ENCODE measurements around the gene PPP3CB.
A peak's percentile ranks its signal among the peaks of the same experiment; 100 is the strongest.

The PPP3CB gene

GRCh38 chr10:73426318-73426717 is 69.5 kb downstream of the PPP3CB start:
- Mint-ChIP-seq H3K36me3 (ENCODE audit: insufficient read depth) (peaks cover 33% of the 10 kb centered on the region), H3K27ac (no peak overlapping the region), H3K4me1 (ENCODE audit: low read depth in 2 of 2) (no peaks in the 10 kb centered on the region), H3K9me3 (no peaks in the 10 kb centered on the region), H3K4me3 (no peak overlapping the region), H3K27me3 (no peaks in the 10 kb centered on the region)
- ATAC-seq (replicated peaks) (no peak), DNase-seq (no peak)

- no peak for ATAC-seq (replicated peaks)
- DNase-seq = no peak
- no peaks in the 10 kb centered on the region for H3K27me3 Mint-ChIP-seq
- no peak overlapping the region for H3K27ac Mint-ChIP-seq
- H3K9me3 Mint-ChIP-seq = no peaks in the 10 kb centered on the region
- H3K4me1 Mint-ChIP-seq (ENCODE audit: low read depth in 2 of 2) = no peaks in the 10 kb centered on the region
- peaks cover 33% of the 10 kb centered on the region for H3K36me3 Mint-ChIP-seq (ENCODE audit: insufficient read depth)
- no peak overlapping the region for H3K4me3 Mint-ChIP-seq
Measured at GRCh38 chr10:73424478-73424877, 71.3 kb downstream of the PPP3CB start.

DNA sequence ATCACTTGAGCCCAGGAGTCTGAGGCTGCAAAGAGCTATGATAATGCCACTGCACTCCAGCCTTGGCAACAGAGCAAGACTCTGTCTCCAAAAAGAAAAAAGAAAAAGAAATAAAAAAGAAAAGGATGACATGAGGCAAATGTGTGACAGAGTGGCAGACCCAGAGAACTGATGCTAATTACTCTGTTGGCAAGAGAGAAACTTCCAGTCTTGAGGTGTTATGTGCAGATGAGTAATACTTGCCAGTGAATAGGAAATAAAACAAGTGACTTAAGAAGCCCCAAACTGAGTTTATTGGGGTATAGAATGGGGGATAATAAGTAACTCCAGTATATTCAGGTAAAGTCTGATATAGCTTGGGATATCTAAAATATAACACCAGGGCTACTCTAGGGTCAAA is 72.5 kb downstream of the PPP3CB start:
- peaks cover 33% of the 10 kb centered on the region for H3K36me3 Mint-ChIP-seq (ENCODE audit: insufficient read depth)
- DNase-seq (no peak), ATAC-seq (replicated peaks) (no peak)
- H3K9me3 Mint-ChIP-seq = no peaks in the 10 kb centered on the region
- H3K4me1 Mint-ChIP-seq (ENCODE audit: low read depth in 2 of 2) = no peaks in the 10 kb centered on the region
- H3K27ac Mint-ChIP-seq = no peak overlapping the region
- H3K4me3 Mint-ChIP-seq = no peak overlapping the region
- H3K27me3 Mint-ChIP-seq = no peaks in the 10 kb centered on the region

DNA sequence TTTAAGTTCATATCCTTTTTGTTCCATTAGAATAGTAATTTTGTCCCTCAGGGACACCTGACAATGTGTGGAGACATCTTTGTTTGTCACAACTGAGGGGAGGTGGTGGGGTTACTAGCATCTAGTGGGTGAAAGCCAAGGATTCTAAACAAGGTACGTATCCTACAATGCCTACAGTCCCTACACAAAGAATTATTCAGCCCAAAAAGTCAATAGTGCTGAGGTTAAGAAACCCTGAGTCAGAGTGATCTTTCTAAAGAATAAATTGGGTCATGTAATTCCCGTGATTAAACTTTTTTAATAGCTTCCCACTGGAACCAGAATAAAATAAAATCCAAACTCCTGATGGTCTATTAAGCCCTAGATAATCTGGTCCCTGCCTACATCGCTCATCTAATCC is 79.3 kb downstream of the PPP3CB start:
- Mint-ChIP-seq H3K27me3 (no peaks in the 10 kb centered on the region), H3K27ac (no peak overlapping the region), H3K36me3 (ENCODE audit: insufficient read depth) (peaks cover 11% of the 10 kb centered on the region), H3K4me3 (no peak overlapping the region), H3K4me1 (ENCODE audit: low read depth in 2 of 2) (peaks cover 18 to 21% of the 10 kb centered on the region in 2 donors), H3K9me3 (no peaks in the 10 kb centered on the region)
- ATAC-seq (replicated peaks) (no peak), DNase-seq (no peak)

- Mint-ChIP-seq H3K9me3 (no peaks in the 10 kb centered on the region), H3K27ac (peak overlapping the region; percentile 95 to 97), H3K4me3 (peak overlapping the region; percentile 88 to 97), H3K4me1 (ENCODE audit: low read depth in 2 of 2) (peaks cover 29 to 38% of the 10 kb centered on the region in 2 donors), H3K27me3 (no peaks in the 10 kb centered on the region), H3K36me3 (ENCODE audit: insufficient read depth) (peaks cover 13% of the 10 kb centered on the region)
- DNase-seq (no peak), ATAC-seq (replicated peaks) (no peak)
Measured at GRCh38 chr10:73414230-73414945, 81.4 kb downstream of the PPP3CB start.

DNA sequence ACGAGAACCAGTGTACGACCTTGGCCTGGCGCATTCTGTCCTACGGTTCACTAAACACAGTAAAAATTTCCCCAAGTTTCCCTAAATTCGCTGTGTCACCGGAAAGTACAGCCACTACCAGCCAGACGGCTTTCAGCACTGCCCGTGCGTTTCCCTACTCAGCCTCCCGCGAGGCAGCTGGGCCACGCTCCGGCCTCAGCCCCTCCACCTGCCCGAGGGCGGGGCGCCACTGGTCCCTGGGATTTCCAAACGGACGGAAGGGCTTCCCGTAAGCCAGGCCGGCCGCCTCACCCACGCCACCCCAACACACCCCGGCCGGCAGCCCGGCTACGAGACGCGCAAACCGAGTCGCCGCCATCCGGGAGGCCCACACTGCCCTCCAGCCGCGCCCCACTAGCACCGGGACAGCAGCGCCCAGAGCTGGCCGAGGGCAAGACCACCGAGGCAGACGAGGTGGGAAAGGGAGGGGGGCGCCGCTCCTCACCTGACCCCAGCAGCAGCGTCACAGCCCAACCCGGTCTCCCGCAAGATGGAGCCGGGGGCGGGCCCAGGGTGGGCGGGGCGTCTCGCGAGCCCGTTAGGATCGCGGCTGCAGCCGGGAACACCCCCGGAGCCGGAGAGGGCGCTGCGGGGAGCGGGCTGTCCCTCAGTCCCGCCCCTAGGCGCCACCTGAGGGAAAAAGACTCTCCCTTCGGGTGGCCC is 82.1 kb downstream of the PPP3CB start, which contains the start of gene ANXA7:
ANXA7 (minus strand) TSS at position 531 of the 702 bp plus-strand sequence. CDS start 13,202 bp downstream, outside the sequence.
- Mint-ChIP-seq H3K4me1 (ENCODE audit: low read depth in 2 of 2) (peaks cover 35 to 45% of the 10 kb centered on the region in 2 donors), H3K27me3 (no peaks in the 10 kb centered on the region), H3K4me3 (peak within 1 kb of the TSS; percentile 88 to 97), H3K9me3 (no peaks in the 10 kb centered on the region), H3K27ac (peak within 1 kb of the TSS; percentile 95 to 97), H3K36me3 (ENCODE audit: insufficient read depth) (peaks cover 13% of the 10 kb centered on the region)
- ATAC-seq (replicated peaks) (peak; percentile 93), DNase-seq (peak; percentile 80 to 86 (median 86))

DNA sequence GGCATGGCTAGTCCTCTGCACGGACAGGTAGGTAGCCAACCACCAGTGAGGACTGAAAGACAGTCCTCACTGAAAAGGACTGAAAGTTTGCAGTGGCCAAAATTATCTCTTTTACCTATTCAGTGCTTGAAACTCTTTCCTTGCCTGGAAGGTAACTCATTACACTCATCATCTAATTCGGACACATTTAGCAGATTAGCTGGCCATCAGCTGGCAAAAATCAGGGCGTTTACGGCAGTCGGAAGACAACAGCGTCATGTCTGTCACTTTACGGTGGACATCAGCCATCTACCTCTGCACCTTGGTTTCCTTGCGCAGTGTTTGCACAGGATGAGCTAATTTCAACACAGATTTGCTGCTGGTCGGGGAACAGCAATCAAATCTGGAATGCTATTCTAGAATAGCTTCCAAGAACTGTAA is 82.7 kb downstream of the PPP3CB start:
- DNase-seq (peak; percentile 39 to 54 (median 45)), ATAC-seq (replicated peaks) (peak; percentile 54)
- Mint-ChIP-seq H3K9me3 (no peaks in the 10 kb centered on the region), H3K4me1 (ENCODE audit: low read depth in 2 of 2) (peaks cover 35 to 46% of the 10 kb centered on the region in 2 donors), H3K4me3 (peak overlapping the region; percentile 88 to 97), H3K36me3 (ENCODE audit: insufficient read depth) (peaks cover 15% of the 10 kb centered on the region), H3K27ac (peak overlapping the region; percentile 95 to 97), H3K27me3 (no peaks in the 10 kb centered on the region)

DNA sequence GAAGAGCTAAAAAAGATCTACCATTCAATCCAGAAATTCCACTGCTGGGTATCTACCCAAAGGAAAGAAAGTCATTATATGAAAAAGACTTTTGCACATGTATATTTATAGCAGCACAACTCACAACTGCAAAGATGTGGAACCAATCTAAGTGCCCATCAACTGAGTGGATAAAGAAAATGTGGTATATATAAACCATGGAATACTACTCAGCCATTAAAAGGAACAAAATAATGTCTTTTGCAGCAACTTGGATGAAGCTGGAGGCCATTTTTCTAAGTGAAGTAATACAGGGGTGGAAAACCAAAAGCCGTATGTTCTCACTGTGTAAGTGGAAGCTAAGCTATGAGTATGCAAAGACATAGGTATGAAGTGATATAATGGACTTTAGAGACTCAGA is 84.9 kb downstream of the PPP3CB start:
- H3K4me1 Mint-ChIP-seq (ENCODE audit: low read depth in 2 of 2) = peaks cover 45 to 58% of the 10 kb centered on the region in 2 donors
- H3K27ac Mint-ChIP-seq = peak overlapping the region in 1 of 2 donors; percentile 58
- peaks cover 22% of the 10 kb centered on the region for H3K36me3 Mint-ChIP-seq (ENCODE audit: insufficient read depth)
- no peaks in the 10 kb centered on the region for H3K27me3 Mint-ChIP-seq
- DNase-seq = no peak
- H3K9me3 Mint-ChIP-seq = no peaks in the 10 kb centered on the region
- no peak overlapping the region for H3K4me3 Mint-ChIP-seq
- no peak for ATAC-seq (replicated peaks)

- Mint-ChIP-seq H3K4me1 (ENCODE audit: low read depth in 2 of 2) (peaks cover 37 to 56% of the 10 kb centered on the region in 2 donors), H3K9me3 (no peaks in the 10 kb centered on the region), H3K27me3 (no peaks in the 10 kb centered on the region), H3K27ac (no peak overlapping the region), H3K36me3 (ENCODE audit: insufficient read depth) (peaks cover 24% of the 10 kb centered on the region), H3K4me3 (peak overlapping the region in 1 of 2 donors; percentile 14)
- no peak for ATAC-seq (replicated peaks)
- no peak for DNase-seq
Measured at GRCh38 chr10:73408978-73409521, 86.8 kb downstream of the PPP3CB start.

DNA sequence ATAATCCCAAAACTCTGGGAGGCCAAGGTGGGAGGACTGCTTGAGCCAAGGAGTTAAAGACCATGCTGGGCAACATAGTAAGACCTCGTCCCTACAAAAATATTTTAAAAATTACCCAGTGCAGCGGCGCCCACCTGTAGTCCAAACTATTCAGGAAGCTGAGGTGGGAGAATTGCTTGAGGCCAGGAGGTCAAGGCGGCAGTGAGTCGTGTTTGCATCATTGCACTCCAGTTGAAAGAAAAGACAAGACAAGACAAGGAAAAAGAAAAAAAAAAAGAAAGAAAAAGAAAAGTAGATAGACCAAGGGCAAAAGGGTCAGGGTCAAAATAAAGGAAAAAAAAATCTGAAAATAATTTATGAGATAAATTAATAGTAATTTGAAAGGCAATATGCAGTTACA is 87.8 kb downstream of the PPP3CB start:
- peak overlapping the region in 1 of 2 donors; percentile 34 for H3K4me3 Mint-ChIP-seq

GRCh38 chr10:73407495-73407894 is 88.3 kb downstream of the PPP3CB start:
- Mint-ChIP-seq H3K9me3 (no peaks in the 10 kb centered on the region), H3K36me3 (ENCODE audit: insufficient read depth) (peaks cover 13% of the 10 kb centered on the region), H3K27ac (no peak overlapping the region), H3K4me1 (ENCODE audit: low read depth in 2 of 2) (peaks cover 37 to 63% of the 10 kb centered on the region in 2 donors), H3K4me3 (no peak overlapping the region), H3K27me3 (no peaks in the 10 kb centered on the region)
- no peak for ATAC-seq (replicated peaks)
- DNase-seq = no peak

More for the DNA sequence above, 87.8 kb downstream of the PPP3CB start:
- DNase-seq = no peak
- no peaks in the 10 kb centered on the region for H3K9me3 Mint-ChIP-seq
- H3K4me1 Mint-ChIP-seq (ENCODE audit: low read depth in 2 of 2) = peaks cover 39 to 61% of the 10 kb centered on the region in 2 donors
- peaks cover 16% of the 10 kb centered on the region for H3K36me3 Mint-ChIP-seq (ENCODE audit: insufficient read depth)
- H3K27me3 Mint-ChIP-seq = no peaks in the 10 kb centered on the region
- ATAC-seq (replicated peaks) = no peak
- H3K27ac Mint-ChIP-seq = no peak overlapping the region

DNA sequence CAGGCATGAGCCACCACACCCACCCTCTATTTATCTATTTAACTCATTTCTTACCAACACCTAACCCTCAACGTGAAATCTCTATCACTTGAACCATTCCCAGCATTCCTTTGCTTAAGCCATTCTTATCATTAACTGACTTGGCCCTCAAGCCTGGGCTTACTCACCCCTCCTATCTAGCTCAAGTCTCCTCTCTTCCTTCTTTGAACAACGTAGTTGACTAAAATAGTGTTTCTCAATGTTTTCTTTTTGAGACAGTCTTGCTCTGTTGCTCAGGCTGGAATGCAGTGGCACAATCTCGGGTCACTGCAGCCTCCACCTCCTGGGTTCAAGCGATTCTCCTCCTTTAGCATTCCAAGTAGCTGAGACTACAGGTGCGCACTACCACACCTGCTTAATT is 89.0 kb downstream of the PPP3CB start:
- Mint-ChIP-seq H3K9me3 (no peaks in the 10 kb centered on the region), H3K4me3 (no peak overlapping the region), H3K27ac (no peak overlapping the region), H3K4me1 (ENCODE audit: low read depth in 2 of 2) (peaks cover 37 to 60% of the 10 kb centered on the region in 2 donors), H3K36me3 (ENCODE audit: insufficient read depth) (peaks cover 13% of the 10 kb centered on the region), H3K27me3 (no peaks in the 10 kb centered on the region)
- no peak for ATAC-seq (replicated peaks)
- DNase-seq = no peak

GRCh38 chr10:73405556-73405955 is 90.3 kb downstream of the PPP3CB start:
- peaks cover 10% of the 10 kb centered on the region for H3K36me3 Mint-ChIP-seq (ENCODE audit: insufficient read depth)
- peaks cover 36 to 49% of the 10 kb centered on the region in 2 donors for H3K4me1 Mint-ChIP-seq (ENCODE audit: low read depth in 2 of 2)
- H3K27ac Mint-ChIP-seq = no peak overlapping the region
- no peaks in the 10 kb centered on the region for H3K9me3 Mint-ChIP-seq
- H3K4me3 Mint-ChIP-seq = no peak overlapping the region
- DNase-seq (no peak), ATAC-seq (replicated peaks) (no peak)
- H3K27me3 Mint-ChIP-seq = no peaks in the 10 kb centered on the region

Measured in effector memory CD8-positive, alpha-beta T cell (primary cell).